HG02938 (cell line): Measurements from ENCODE around the gene DAPK1.

ENCODE experiments used
- ATAC-seq: cut with Tn5 transposase; IDR thresholded peaks from one replicate; pipeline ENCODE4 v1.9.1; 2021; ENCODE audit warnings: mild to moderate bottlenecking, moderate library complexity; ENCODE audit not compliant: unreplicated experiment

The DAPK1 gene

GRCh38 chr9:87516222-87516925 is 18.7 kb downstream of the DAPK1 start:
- ATAC-seq, result no peak

GRCh38 chr9:87516926-87517290 is 19.2 kb downstream of the DAPK1 start:
- ATAC-seq, result no peak

- ATAC-seq, result no peak
Observed at GRCh38 chr9:87517732-87518131, 20.1 kb downstream of the DAPK1 start.

- no peak for ATAC-seq
Observed at GRCh38 chr9:87518702-87519335, 21.2 kb downstream of the DAPK1 start.

GRCh38 chr9:87519461-87519860 is 21.8 kb downstream of the DAPK1 start:
- no peak for ATAC-seq

- no peak for ATAC-seq
Observed at GRCh38 chr9:87520172-87520683, 22.6 kb downstream of the DAPK1 start.

GRCh38 chr9:87521834-87522233 is 24.2 kb downstream of the DAPK1 start:
- no peak for ATAC-seq

- no peak for ATAC-seq
Observed at GRCh38 chr9:87524061-87524460, 26.4 kb downstream of the DAPK1 start.

- ATAC-seq, result no peak
Observed at GRCh38 chr9:87525546-87526303, 28.1 kb downstream of the DAPK1 start.

- ATAC-seq, result no peak
Observed at GRCh38 chr9:87527211-87527916, 29.7 kb downstream of the DAPK1 start.

GRCh38 chr9:87528969-87529368 is 31.3 kb downstream of the DAPK1 start:
- ATAC-seq, result no peak

- no peak for ATAC-seq
Observed at GRCh38 chr9:87529671-87530070, 32.0 kb downstream of the DAPK1 start.

GRCh38 chr9:87530716-87531115 is 33.0 kb downstream of the DAPK1 start:
- ATAC-seq, result no peak

- ATAC-seq, result no peak
Observed at GRCh38 chr9:87531370-87532295, 34.0 kb downstream of the DAPK1 start.

- no peak for ATAC-seq
Observed at GRCh38 chr9:87533271-87533670, 35.6 kb downstream of the DAPK1 start.

GRCh38 chr9:87534036-87534435 is 36.4 kb downstream of the DAPK1 start:
- ATAC-seq, result no peak

GRCh38 chr9:87534957-87535356 is 37.3 kb downstream of the DAPK1 start:
- ATAC-seq, result no peak

GRCh38 chr9:87535817-87536539 is 38.3 kb downstream of the DAPK1 start:
- ATAC-seq, result peak; percentile 76

GRCh38 chr9:87537625-87538024 is 40.0 kb downstream of the DAPK1 start:
- no peak for ATAC-seq
